ENCODE measurements around the gene SRMS.

DNA sequence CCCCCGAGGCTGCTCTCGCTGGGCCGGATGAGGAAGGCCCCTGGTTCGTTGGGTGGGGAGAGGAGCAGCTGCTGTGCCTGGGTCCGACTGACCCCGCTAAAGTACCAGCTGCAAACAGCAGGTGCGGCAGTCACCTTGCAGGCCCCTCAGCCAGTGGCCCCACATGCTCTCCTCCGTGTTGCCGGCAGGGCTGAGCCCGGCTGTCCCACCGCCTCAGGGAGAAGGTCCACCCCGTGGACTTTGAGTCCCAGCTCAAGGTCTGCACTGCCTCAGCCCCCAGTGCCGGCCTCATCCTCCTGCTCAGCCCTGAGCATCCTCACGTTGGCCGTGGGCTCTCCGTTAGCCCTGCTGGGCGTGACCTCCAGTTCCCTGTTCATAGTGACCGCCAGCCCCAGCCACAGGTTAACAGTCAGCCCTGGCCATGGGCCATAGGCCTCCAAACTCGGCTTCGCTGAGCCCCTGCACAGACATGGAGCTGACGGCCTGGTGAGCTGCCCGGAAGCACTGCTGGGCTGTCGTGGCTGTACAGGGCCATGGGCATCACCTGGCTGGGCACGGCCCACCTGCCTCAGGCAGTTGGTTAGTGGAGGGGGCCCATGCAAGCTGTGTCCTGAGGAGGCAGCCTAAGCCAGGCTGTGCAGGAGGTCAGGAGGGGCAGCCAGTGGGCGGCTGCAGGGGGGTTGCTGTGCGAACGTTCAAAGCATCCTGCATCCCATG is 3.1 kb downstream of the SRMS start:
- TF ChIP-seq MAX (IDR thresholded peaks at IDR 0.05) (no peak), FOXA2 (IDR thresholded peaks at IDR 0.05) (no peak), EGR1 (IDR thresholded peaks at IDR 0.05; ENCODE audit: low read depth in 2 of 2) (no peak), GABPA (IDR thresholded peaks at IDR 0.05 in 1 of 2, conservative IDR thresholded peaks at IDR 0.05 in 1 of 2) (no peak), TAF1 (conservative IDR thresholded peaks at IDR 0.05) (no peak), SP1 (IDR thresholded peaks at IDR 0.05) (no peak), JUND (IDR thresholded peaks at IDR 0.05) (no peak)
- TF ChIP-seq, protein P1, sequence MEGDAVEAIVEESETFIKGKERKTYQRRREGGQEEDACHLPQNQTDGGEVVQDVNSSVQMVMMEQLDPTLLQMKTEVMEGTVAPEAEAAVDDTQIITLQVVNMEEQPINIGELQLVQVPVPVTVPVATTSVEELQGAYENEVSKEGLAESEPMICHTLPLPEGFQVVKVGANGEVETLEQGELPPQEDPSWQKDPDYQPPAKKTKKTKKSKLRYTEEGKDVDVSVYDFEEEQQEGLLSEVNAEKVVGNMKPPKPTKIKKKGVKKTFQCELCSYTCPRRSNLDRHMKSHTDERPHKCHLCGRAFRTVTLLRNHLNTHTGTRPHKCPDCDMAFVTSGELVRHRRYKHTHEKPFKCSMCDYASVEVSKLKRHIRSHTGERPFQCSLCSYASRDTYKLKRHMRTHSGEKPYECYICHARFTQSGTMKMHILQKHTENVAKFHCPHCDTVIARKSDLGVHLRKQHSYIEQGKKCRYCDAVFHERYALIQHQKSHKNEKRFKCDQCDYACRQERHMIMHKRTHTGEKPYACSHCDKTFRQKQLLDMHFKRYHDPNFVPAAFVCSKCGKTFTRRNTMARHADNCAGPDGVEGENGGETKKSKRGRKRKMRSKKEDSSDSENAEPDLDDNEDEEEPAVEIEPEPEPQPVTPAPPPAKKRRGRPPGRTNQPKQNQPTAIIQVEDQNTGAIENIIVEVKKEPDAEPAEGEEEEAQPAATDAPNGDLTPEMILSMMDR (IDR thresholded peaks at IDR 0.05; ENCODE audit: low read depth, low read length, missing input control), result no peak
- TF ChIP-seq, protein P2, sequence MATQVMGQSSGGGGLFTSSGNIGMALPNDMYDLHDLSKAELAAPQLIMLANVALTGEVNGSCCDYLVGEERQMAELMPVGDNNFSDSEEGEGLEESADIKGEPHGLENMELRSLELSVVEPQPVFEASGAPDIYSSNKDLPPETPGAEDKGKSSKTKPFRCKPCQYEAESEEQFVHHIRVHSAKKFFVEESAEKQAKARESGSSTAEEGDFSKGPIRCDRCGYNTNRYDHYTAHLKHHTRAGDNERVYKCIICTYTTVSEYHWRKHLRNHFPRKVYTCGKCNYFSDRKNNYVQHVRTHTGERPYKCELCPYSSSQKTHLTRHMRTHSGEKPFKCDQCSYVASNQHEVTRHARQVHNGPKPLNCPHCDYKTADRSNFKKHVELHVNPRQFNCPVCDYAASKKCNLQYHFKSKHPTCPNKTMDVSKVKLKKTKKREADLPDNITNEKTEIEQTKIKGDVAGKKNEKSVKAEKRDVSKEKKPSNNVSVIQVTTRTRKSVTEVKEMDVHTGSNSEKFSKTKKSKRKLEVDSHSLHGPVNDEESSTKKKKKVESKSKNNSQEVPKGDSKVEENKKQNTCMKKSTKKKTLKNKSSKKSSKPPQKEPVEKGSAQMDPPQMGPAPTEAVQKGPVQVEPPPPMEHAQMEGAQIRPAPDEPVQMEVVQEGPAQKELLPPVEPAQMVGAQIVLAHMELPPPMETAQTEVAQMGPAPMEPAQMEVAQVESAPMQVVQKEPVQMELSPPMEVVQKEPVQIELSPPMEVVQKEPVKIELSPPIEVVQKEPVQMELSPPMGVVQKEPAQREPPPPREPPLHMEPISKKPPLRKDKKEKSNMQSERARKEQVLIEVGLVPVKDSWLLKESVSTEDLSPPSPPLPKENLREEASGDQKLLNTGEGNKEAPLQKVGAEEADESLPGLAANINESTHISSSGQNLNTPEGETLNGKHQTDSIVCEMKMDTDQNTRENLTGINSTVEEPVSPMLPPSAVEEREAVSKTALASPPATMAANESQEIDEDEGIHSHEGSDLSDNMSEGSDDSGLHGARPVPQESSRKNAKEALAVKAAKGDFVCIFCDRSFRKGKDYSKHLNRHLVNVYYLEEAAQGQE (IDR thresholded peaks at IDR 0.05), result no peak

Data from liver (tissue), 3 donors.